ENCODE results near the gene ZNF846.
"Not testable (repeated sequence)": the region's sequence is repeated elsewhere in the genome, so short reads cannot be mapped to it uniquely, and the experiment has no call there.

Gene ZNF846

GRCh38 chr19:9768175-9769112, at the start of gene ZNF846:
Gene ZNF846 (minus strand): TSS chr19:9768738. CDS start chr19:9764950, 3,788 bp downstream.
- peak; percentile 84 to 96 for DNase-seq

- DNase-seq, result no peak
Measured at GRCh38 chr19:9818175-9818733, 49.7 kb upstream of the ZNF846 start.

- no peak for DNase-seq
Measured at GRCh38 chr19:9811139-9811538, 42.6 kb upstream of the ZNF846 start.

GRCh38 chr19:9808855-9809824, 40.6 kb upstream of the ZNF846 start:
- DNase-seq, result no peak

- DNase-seq, result no peak
Measured at GRCh38 chr19:9806803-9807202, 38.3 kb upstream of the ZNF846 start.

- DNase-seq, result peak in 1 of 2 experiments; percentile 18
Measured at GRCh38 chr19:9801976-9802375, 33.4 kb upstream of the ZNF846 start.

- DNase-seq, result no peak
Measured at GRCh38 chr19:9799162-9799561, 30.6 kb upstream of the ZNF846 start.

GRCh38 chr19:9797871-9798270, 29.3 kb upstream of the ZNF846 start:
- DNase-seq, result no peak

GRCh38 chr19:9796113-9796773, 27.7 kb upstream of the ZNF846 start:
- DNase-seq, result peak; percentile 75 to 83

GRCh38 chr19:9793071-9793591, 24.6 kb upstream of the ZNF846 start:
- peak; percentile 37 to 74 for DNase-seq

GRCh38 chr19:9792206-9793070, 23.9 kb upstream of the ZNF846 start:
- peak; percentile 73 to 97 for DNase-seq

- DNase-seq, result peak; percentile 88 to 97
Measured at GRCh38 chr19:9791552-9792205, 23.1 kb upstream of the ZNF846 start.

GRCh38 chr19:9791073-9791367, 22.5 kb upstream of the ZNF846 start:
- not testable (repeated sequence) for DNase-seq

- not testable (repeated sequence) for DNase-seq
Measured at GRCh38 chr19:9789579-9789978, 21.0 kb upstream of the ZNF846 start.

GRCh38 chr19:9789066-9789465, 20.5 kb upstream of the ZNF846 start:
- DNase-seq, result no peak

GRCh38 chr19:9788604-9789003, 20.1 kb upstream of the ZNF846 start:
- DNase-seq, result not testable (repeated sequence)

GRCh38 chr19:9786819-9787218, 18.3 kb upstream of the ZNF846 start:
- DNase-seq, result no peak

- no peak for DNase-seq
Measured at GRCh38 chr19:9786342-9786741, 17.8 kb upstream of the ZNF846 start.

GRCh38 chr19:9785367-9786331, 17.1 kb upstream of the ZNF846 start:
- peak; percentile 94 to 99 for DNase-seq

GRCh38 chr19:9784163-9784496, 15.6 kb upstream of the ZNF846 start:
- DNase-seq, result not testable (repeated sequence)

Measured in NCI-H526 (cell line).